Measurements from ENCODE around the gene LRRC3. TPM values are rescaled to one million over a fixed set of nuclear protein-coding genes. Genes with fewer than 3 reads are reported as not detected.
"Not testable (repeated sequence)": the region's sequence is repeated elsewhere in the genome, so short reads cannot be mapped to it uniquely, and the experiment has no call there.

LRRC3 gene, protein sequence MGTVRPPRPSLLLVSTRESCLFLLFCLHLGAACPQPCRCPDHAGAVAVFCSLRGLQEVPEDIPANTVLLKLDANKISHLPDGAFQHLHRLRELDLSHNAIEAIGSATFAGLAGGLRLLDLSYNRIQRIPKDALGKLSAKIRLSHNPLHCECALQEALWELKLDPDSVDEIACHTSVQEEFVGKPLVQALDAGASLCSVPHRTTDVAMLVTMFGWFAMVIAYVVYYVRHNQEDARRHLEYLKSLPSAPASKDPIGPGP
- total RNA-seq (2014; rRNA removed; shearing (Covaris generic); ENCODE audit: low replicate concordance), result not detected in 2 replicates

DNA sequence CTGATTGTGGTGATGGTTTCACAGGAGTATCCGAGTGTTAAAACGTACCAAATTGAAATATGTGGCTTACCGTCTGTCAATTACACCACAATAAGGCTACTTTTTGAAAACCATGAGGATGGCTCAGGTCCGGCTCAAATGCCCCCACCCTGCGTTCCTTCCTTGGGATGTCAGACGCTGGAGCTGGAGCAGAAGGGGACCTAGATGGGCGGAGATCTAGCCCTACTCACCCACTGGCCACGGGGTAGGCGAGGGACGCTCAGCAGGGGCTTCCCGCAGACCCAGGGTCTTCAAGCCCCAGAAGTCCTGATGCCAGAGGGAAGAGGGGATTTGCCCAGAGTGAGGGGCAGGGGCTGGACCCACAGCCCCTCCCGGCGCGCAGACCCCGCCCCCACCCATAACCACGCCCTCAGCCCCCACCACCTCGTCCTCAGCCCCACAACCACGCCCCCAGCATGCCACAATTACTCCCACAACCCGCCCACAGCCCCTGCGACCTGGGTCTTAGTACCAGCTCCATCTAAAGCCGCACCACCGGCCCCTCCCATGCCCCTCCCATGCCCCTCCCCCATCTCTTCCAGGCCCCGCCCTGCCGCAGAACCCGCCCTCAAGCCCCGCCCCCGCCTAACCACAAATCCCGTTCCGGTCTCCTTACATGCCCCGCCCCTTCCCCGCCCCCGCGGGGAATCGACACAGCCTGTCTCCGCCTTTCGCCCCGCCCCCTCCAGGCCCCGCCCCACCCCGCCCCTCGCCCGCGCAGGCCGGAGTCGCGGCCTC lies at the start of gene LRRC3:
Gene LRRC3, plus strand, starts transcription at position 764 of the 777 bp plus-strand sequence. CDS start 1,135 bp downstream, outside the sequence.
- in situ Hi-C loops (cut with HindIII; ENCODE audit: low pct_unique_long_range_greater_than_20kb, low sequenced_read_pairs), result no loop called here
- DNase-seq (ENCODE audit: low read depth), result no peak

DNA sequence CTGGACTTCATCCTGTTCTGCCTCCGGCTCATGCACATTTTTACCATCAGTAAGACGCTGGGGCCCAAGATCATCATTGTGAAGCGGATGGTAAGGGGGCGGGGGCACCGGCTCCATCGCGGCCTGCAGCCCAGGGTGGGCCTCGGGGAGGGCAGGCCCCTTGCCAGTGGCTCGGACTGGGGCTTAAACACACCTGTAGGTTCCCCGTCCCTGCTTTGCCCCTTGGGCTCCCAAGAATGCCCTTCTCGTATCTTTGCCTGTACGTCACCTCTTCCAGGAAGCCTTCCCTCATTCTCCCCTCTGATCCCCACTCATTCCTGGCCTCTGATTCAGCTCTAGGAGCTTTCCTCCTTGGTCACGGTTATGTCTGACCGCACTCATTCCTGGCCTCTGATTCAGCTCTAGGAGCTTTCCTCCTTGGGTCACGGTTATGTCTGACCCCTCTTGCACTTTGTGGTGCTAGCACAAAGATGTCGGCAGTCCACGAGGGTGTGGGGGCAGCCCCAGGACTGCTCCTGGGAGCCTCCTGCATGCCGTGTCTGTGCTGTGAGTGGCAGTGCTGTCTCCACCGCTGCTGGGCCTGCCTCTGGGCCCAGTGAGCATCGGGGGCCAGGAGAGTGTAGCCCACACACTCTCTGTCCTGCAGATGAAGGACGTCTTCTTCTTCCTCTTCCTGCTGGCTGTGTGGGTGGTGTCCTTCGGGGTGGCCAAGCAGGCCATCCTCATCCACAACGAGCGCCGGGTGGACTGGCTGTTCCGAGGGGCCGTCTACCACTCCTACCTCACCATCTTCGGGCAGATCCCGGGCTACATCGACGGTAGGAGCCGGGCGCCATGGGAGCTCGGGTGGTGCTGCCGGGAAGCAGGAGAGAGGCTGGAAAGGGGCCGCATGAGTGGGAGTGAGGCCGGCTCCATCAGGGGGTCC lies 49.1 kb upstream of the LRRC3 start:
- in situ Hi-C loops (cut with HindIII; ENCODE audit: low pct_unique_long_range_greater_than_20kb, low sequenced_read_pairs), result no loop called here
- DNase-seq (ENCODE audit: low read depth), result no peak

DNA sequence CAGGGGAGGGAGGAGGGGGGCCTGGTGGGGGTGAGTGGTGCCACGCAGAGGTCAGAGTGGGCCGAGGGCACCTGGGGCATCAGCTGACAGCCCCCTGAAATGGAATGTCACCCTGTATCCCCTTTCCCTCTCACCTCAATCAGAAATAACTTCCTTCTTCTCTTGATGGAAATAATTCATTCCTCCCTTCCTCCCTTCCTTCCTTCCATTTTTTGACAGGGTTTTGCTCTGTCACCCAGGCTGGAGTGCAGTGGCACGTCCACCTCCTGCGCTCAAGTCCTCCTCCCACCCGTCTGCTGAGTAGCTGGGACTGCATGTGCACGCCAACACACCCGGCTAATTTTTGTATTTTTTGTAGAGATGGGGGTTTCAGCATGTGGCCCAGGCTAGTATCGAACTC lies 48.4 kb upstream of the LRRC3 start:
- in situ Hi-C loops (cut with HindIII; ENCODE audit: low pct_unique_long_range_greater_than_20kb, low sequenced_read_pairs), result no loop called here
- DNase-seq (ENCODE audit: low read depth), result no peak

DNA sequence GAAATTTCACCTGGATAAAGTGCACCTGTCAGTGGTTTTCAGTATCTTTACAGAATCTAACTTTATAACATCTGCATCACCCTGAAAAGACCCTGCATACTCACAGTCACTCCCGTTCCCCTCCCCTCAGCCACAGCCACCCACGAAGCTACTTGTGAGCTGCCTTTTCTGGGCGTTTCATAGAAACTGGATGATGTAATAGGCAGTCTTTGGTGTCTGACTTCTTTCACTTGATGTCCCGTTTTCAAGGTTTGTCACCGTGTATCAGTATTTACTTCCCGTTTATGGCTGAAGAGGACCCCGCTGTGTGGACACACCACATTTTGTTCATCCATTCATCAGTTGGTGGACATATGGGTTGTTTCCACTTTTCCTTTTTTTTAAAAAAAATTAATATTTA lies 47.8 kb upstream of the LRRC3 start:
- in situ Hi-C loops (cut with HindIII; ENCODE audit: low pct_unique_long_range_greater_than_20kb, low sequenced_read_pairs), result no loop called here
- no peak for DNase-seq (ENCODE audit: low read depth)

DNA sequence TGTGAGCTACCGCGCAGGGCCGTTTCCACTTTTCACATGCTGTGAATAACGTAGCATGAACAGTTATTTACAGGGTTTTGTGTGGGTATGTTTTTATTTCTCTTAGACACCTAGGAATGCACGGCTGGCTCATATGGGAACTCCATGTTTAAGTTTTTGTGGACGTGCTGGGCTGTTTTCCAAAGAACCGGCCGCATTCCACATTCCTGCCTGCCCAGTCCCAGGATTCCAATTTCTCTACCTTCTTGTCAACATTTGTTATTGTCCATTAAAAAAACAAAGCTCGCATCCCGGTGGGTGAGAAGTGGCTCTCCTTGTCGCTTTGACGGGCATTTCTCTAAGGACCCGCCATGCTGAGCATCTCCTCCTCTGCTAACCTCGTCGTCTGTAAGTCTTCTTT lies 47.1 kb upstream of the LRRC3 start:
- in situ Hi-C loops (cut with HindIII; ENCODE audit: low pct_unique_long_range_greater_than_20kb, low sequenced_read_pairs), result no loop called here

DNA sequence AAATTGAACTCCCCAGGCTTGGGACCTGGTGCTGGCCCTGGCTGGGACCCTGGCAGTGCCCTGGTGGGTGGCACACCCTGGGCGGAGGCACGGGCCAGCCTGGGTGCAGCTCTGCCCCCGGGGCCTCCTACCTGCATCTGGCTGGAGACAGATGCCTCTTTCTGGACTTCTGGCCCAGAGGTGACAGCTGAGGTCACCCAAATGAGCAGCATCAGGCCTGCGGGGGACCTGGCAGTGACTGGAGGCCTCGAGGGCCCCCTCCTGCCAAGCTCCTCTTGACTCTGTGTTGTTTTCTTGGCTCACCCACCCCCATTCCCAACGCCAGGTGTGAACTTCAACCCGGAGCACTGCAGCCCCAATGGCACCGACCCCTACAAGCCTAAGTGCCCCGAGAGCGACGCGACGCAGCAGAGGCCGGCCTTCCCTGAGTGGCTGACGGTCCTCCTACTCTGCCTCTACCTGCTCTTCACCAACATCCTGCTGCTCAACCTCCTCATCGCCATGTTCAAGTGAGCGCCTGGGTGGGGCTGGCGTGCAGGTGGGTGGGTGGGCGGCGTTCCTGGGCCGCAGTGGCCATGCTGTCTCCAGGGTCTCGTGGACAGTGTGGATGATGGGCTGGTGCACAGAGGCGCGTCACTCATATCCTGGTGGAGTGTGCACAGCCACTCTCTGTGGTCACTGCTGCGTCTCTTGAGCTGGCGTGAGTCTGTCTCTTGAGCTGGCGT lies 41.6 kb upstream of the LRRC3 start:
- in situ Hi-C loops (cut with HindIII; ENCODE audit: low pct_unique_long_range_greater_than_20kb, low sequenced_read_pairs), result no loop called here
- DNase-seq (ENCODE audit: low read depth), result no peak

More for the DNA sequence above, 47.1 kb upstream of the LRRC3 start:
- DNase-seq (ENCODE audit: low read depth), result no peak

DNA sequence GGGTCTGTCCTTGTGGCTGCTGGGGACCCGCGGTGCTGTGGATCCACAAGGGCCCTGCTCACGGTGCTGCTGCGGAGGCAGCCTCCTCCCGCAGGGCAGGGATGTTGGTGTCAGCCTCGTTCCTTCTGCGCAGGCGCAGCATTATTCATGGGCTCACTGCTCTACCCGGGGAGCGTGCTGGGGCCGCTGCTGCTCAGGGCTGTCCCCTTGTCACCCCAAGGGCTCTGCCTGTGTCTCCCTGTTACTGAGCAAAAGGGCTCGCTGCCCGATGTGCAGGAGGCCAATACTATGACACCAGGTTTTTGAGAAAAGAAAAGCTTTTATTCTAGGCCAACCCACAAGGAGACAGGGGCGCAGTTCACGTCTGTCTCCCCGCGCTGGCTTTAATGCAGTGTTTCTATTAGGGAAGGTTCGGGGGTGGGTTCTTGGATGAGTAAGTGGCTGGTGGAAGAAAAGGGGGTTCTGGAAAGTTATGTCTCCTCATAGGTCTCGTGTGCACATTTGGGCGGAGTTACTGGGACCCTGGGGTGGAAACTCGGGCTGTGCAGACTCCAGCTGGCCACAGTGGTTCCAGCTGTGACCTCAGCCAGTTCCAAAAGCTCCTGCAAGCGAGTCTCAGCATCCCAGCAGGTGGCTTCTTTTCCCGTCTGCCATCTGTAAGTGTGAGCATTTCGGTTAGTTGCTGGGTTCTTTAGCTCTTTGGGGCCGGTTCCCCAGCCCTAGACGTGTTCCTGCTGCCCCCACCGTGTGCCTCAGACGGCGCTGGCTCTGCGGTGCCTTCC lies 40.8 kb upstream of the LRRC3 start:
- in situ Hi-C loops (cut with HindIII; ENCODE audit: low pct_unique_long_range_greater_than_20kb, low sequenced_read_pairs), result no loop called here
- no peak for DNase-seq (ENCODE audit: low read depth)

DNA sequence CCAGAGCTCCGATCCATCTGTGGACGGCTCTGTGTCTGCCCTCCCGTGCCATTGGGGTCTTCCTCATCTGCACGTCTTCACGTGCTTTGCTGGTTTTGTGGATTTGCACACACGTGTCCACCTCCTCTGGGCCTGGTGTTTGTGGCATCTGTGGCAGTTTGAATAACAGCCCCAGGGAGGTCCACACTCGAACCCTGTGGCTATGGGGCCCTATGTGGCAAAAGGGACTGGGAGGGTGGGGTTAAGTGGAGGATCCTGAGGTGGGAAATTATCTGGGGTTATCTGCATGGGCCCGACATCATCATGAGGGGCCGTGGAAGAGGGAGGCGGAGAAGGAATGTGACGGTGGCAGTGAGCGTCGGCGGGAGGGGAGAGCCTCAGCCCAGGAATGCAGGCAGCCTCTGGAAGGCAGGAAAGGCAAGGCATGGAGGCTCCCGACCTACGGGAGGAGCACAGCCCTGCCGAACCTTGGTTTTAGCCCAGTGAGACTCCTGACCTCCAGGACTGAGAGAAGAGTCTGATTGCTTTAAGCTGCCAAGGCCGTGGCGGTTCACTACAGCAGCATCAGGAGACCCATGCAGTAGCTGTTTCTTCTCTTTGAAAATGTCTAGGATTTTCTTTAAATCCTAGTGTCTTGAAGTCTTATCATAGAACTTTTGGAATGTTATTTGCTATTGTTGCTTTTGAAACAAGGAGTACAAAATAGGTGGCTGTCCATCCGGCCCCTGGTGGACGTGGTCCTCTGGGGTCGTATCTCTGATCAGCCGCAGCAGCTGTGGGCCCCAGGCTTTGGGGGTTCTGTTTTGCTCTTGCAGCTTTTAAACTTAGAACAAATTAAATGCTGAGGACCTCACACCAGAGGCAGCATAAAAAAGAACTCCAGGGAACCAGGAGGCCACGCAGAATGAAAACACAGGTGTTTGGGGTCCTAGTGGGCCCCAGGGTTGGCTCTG lies 40.0 kb upstream of the LRRC3 start:
- no peak for DNase-seq (ENCODE audit: low read depth)
- in situ Hi-C loops (cut with HindIII; ENCODE audit: low pct_unique_long_range_greater_than_20kb, low sequenced_read_pairs), result no loop called here

DNA sequence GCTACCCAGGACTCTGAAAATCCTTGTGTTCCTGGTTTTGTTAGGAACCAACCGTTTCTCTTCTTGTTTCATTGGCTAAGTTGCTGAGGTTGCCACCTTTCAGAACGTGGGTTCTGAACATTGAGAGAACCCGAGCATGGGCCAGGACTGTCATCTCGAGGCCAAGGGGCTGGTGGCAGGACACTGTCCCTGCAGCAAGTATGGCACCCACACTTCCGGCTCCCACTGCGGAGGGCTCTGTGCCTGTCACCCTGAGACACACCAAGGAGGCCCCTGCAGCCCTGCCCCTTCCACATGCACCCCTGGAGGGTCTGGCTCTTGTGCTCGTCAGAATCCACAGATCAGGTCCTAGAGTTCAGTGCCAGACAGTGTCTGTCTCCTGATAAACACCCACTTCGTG lies 39.1 kb upstream of the LRRC3 start:
- in situ Hi-C loops (cut with HindIII; ENCODE audit: low pct_unique_long_range_greater_than_20kb, low sequenced_read_pairs), result no loop called here
- no peak for DNase-seq (ENCODE audit: low read depth)

DNA sequence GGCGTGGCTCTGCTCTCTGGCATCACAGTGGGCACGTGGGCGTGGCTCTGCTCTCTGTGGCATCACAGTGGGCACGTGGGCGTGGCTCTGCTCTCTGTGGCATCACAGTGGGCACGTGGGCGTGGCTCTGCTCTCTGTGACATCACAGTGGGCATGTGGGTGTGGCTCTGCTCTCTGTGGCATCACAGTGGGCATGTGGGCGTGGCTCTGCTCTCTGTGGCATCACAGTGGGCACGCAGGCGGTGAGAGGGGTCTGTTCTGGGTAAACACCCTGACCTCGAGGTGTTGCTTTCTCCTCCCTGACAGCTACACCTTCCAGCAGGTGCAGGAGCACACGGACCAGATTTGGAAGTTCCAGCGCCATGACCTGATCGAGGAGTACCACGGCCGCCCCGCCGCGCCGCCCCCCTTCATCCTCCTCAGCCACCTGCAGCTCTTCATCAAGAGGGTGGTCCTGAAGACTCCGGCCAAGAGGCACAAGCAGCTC lies 37.6 kb upstream of the LRRC3 start:
- in situ Hi-C loops (cut with HindIII; ENCODE audit: low pct_unique_long_range_greater_than_20kb, low sequenced_read_pairs); DNase-seq (ENCODE audit: low read depth): not testable (repeated sequence)

DNA sequence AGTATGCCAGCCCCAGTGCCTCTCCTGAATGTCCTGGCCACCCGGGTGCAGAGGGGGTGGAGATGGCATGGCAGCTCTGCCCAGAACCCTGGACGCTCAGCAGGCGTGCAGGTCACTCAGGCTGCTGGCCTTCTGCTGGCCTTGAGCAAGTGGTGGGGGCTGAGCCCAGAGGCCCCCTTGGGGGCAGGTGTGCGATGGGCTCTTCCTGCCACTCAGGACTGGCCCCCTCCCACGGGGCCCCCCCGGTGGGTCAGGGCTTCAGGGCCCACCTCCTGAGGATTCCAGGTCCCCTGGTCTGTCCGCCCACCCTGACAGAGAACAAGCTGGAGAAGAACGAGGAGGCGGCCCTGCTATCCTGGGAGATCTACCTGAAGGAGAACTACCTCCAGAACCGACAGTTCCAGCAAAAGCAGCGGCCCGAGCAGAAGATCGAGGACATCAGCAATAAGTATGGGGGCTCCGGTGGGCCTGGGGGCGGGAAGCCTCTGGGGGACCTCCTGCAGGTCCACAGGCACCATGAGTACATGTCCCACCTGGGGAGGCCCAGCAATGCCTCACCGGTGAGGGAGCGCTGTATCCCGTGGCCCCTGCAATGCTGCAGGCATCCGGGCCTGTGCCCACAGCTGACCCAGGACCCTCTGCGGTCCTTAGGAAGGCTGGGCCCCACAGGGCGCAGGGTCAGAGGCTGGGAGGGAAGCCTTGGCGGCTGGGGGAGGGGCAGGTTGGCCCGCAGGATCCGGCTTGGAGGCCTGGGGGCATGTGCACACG lies 37.0 kb upstream of the LRRC3 start:
- DNase-seq (ENCODE audit: low read depth), result no peak
- in situ Hi-C loops (cut with HindIII; ENCODE audit: low pct_unique_long_range_greater_than_20kb, low sequenced_read_pairs), result no loop called here

DNA sequence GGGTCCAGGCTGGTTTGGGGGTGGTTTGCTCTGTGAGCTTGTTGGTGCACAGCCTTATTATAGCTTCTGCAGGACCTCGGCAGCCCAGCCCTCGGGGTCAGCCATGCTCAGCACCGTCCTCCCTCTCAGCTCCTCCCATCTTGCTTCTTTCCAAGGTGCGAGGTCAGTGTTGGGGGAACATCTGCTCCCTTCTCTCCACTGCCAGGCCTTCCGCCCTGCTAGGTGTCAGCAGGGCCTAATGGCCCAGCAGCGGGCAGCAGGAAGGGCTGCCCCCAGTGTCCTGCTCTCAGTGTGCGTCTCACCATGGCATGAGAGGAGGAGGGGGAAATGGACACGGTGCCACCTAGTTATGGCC lies 36.5 kb upstream of the LRRC3 start:
- in situ Hi-C loops (cut with HindIII; ENCODE audit: low pct_unique_long_range_greater_than_20kb, low sequenced_read_pairs), result no loop called here
- no peak for DNase-seq (ENCODE audit: low read depth)

DNA sequence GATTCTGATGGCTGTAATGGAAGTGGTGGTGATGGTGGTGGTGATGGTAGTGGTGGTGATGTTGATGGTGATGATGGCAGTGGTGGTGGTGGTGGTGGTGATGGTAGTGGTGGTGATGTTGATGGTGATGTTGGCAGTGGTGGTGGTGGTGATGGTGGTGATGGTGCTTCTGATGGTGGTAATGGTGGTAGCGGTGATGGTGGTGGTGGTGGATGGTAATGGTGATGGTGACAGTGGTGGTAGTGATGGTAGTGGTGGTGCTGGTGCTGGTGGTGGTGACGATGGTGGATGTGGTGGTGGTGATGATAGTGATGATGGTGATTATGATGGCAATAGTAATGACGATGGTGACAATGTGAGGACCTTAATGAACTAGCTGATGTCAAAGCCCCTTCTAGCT lies 35.6 kb upstream of the LRRC3 start:
- DNase-seq (ENCODE audit: low read depth), result no peak
- in situ Hi-C loops (cut with HindIII; ENCODE audit: low pct_unique_long_range_greater_than_20kb, low sequenced_read_pairs), result no loop called here

DNA sequence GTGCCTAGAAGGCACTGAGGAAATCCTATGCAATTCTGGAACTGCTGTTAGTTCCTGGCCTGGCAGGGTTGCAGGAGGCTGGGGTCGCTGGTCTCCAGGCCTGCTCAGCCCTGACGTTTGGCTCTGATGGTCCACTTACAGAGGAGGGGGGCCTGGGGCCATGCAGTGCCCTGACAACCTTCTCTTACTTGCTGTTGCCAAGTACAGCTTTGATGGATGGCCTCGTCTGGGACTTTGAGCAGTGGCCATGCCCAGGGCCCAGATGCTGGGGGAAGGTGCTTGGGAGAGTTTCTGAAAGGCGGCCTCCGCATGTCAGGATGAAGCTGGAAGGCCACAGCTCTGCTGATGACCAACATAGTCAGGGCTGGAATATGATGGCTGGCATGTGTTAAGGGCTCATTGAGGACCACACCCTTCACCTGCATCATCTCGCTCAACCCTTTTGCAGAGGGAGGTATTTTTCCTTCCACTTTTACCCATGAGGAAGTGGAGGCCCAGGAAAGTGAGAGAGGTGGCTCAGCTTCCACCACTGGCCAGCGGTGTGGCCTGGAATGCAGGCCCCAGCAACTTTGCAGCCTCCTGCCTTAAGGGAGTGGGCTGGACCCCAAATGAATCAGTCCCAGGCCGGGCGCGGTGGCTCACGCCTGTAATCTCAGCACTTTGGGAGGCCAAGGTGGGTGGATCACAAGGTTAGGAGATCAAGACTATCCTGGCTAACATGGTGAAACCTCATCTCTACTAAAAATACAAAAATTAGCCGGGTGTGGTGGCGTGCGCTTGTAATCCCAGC lies 34.7 kb upstream of the LRRC3 start:
- in situ Hi-C loops (cut with HindIII; ENCODE audit: low pct_unique_long_range_greater_than_20kb, low sequenced_read_pairs), result no loop called here
- no peak for DNase-seq (ENCODE audit: low read depth)

Measured in Caki2 (cell line).